LHCN-M2 (cell line): ENCODE results near the gene LAPTM4A. TPM values are rescaled to one million over a fixed set of nuclear protein-coding genes. Genes with fewer than 3 reads are reported as not detected.

Experiments
- total RNA-seq: library from RNA; depleted of rRNA; stranded (reverse); fragments of >200 nt; gene quantifications from 2 replicates; pipeline ENCODE4 v1.2.3, GENCODE V29; 2014; rRNA removed

The LAPTM4A gene
- total RNA-seq, 1 experiment from 2014 or later = 174 TPM

Other genes starting within 250 kb of the LAPTM4A start
- gene TTC32, start 149.6 kb downstream of the LAPTM4A start, total RNA-seq = 5.7 and 14.8 TPM in 2 replicates
- 10.3 and 10.6 TPM in 2 replicates for gene WDR35, start 61.5 kb downstream of the LAPTM4A start, total RNA-seq
- 6.9 and 8.2 TPM in 2 replicates for gene MATN3, start 39.0 kb downstream of the LAPTM4A start, total RNA-seq
- gene SDC1, start 173.5 kb upstream of the LAPTM4A start, total RNA-seq = 73.1 and 83.5 TPM in 2 replicates